ENCODE results near the gene EPS8L1. TPM values are rescaled to one million over a fixed set of nuclear protein-coding genes. Genes with fewer than 3 reads are reported as not detected.

EPS8L1 gene
- total RNA-seq, 1 experiment from 2014 or later, result 62.1 TPM

DNA sequence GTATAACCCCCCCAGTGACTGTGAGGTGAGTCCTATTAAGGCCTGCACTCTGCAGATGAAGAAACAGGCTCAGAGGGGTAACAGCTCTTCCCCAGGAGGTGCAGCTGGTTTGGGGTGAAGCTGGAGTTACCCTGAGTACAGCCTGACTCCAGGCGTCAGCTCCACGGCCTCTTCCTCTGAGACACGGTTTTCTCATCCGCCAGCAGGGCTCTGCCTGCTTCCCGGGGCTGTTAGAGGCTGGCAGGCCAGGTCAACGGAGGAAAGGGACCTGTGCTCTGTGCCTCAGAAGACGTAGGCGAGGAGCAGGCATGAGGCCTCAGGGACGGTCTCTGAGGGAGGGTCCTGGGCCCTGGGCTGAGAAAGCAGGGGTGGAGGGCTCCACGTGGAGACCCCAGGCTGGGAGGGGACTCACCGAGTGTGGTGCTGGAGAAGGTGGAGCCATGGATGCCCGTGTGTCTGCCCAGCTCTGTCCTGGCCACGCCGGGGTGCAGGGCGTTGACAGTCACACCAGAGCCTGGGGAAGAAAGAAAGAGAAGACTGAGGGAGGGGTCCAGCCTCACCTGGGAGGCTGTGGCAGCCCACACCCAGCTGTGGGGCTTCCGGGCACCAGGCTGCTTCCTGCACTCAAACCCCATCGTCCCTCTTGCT lies 28.6 kb upstream of the EPS8L1 start:
- BruUV-seq (replicated peaks), result no TSS peak
- CTCF ChIA-PET, result interaction anchor here (1.4 kb wide), 1 partner anchor 166 kb away, joined by 3 read pairs; no protein-coding TSS in a partner anchor

DNA sequence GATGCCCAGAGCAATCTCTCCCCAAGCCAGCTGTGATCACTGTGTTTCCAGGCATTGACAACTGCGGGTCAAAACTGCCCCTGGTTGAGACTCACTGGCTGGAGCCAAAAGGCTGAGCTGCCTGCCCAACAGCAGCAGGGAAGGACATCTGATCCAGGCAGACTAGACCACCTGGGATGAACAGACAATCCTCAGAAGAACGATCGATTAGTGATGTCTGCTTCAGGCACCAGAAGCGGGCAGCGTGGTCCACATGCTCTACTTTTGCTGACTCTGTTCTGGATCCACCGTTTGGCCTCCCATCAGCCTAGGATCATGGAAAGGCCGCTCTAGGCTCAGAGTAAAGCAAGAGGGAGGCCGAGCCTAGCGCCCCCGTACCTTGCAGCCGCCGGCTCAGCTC lies 27.7 kb upstream of the EPS8L1 start:
- H3K4me1 ChIP-seq (ENCODE audit: control insufficient read depth in 1 of 2, insufficient read depth in 2 of 2, low read length in 2 of 2), result no peaks in the 10 kb centered on the region
- no peak overlapping the region for H3K4me3 ChIP-seq (replicated peaks in 1 of 2; ENCODE audit: low read depth in 1 of 2, low read length in 2 of 2)
- no peak overlapping the region for H3K27ac ChIP-seq (ENCODE audit: low read depth, low read length)
- DNase-seq (ENCODE audit: low read depth, low spot score) (no peak), ATAC-seq (no peak)
- no peak overlapping the region for H3K9ac ChIP-seq (ENCODE audit: low read length)
- intact Hi-C loops (cut with micrococcal nuclease), result no loop called here
- H3K4me2 ChIP-seq (ENCODE audit: low read length), result no peak overlapping the region
- no peaks in the 10 kb centered on the region for H3K9me2 ChIP-seq (ENCODE audit: insufficient read depth)
- peaks cover 25 to 42% of the 10 kb centered on the region in 2 experiments; a peak in 3 of 4 replicates for H3K36me3 ChIP-seq (ENCODE audit: control insufficient read depth in 1 of 2, insufficient read depth in 2 of 2, low read length in 2 of 2)
- H2AFZ ChIP-seq (ENCODE audit: low read depth, low read length, poor library complexity, severe bottlenecking), result no peak overlapping the region
- H3K79me2 ChIP-seq (ENCODE audit: insufficient read depth, low read length), result peaks cover 44% of the 10 kb centered on the region
- H3K9me3 ChIP-seq (ENCODE audit: control insufficient read depth in 1 of 2, insufficient read depth in 1 of 2, low read depth in 1 of 2, low read length in 2 of 2), result no peaks in the 10 kb centered on the region
- no peaks in the 10 kb centered on the region for H3K27me3 ChIP-seq (ENCODE audit: insufficient read depth, low read length)
- ChIA-PET POLR2A (no interaction called here), RAD21 (ENCODE audit: low non-redundant PET in 1 of 2, low total read pairs in 2 of 2, uncharacterized antibody in 2 of 2, unreplicated experiment in 2 of 2) (no interaction called here), CTCF (no interaction called here)
- BruUV-seq (replicated peaks), result no TSS peak
- H4K20me1 ChIP-seq (ENCODE audit: insufficient read depth), result no peaks in the 10 kb centered on the region
- TF ChIP-seq FOSL1 (IDR thresholded peaks at IDR 0.05; ENCODE audit: low read depth) (no peak), EGR1 (IDR thresholded peaks at IDR 0.05; ENCODE audit: low read depth) (no peak), CBX3 (IDR thresholded peaks at IDR 0.05; ENCODE audit: low read depth) (no peak), ZNF274 (IDR thresholded peaks at IDR 0.05; ENCODE audit: low read depth, low read length) (no peak), JUND (IDR thresholded peaks at IDR 0.05) (no peak), SRF (IDR thresholded peaks at IDR 0.05; ENCODE audit: low read depth) (no peak), POLR2AphosphoS5 (IDR thresholded peaks at IDR 0.05; ENCODE audit: low read depth, low read length) (no peak)
- TF ChIP-seq, protein P1, sequence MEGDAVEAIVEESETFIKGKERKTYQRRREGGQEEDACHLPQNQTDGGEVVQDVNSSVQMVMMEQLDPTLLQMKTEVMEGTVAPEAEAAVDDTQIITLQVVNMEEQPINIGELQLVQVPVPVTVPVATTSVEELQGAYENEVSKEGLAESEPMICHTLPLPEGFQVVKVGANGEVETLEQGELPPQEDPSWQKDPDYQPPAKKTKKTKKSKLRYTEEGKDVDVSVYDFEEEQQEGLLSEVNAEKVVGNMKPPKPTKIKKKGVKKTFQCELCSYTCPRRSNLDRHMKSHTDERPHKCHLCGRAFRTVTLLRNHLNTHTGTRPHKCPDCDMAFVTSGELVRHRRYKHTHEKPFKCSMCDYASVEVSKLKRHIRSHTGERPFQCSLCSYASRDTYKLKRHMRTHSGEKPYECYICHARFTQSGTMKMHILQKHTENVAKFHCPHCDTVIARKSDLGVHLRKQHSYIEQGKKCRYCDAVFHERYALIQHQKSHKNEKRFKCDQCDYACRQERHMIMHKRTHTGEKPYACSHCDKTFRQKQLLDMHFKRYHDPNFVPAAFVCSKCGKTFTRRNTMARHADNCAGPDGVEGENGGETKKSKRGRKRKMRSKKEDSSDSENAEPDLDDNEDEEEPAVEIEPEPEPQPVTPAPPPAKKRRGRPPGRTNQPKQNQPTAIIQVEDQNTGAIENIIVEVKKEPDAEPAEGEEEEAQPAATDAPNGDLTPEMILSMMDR (IDR thresholded peaks at IDR 0.05 in 2 of 3, conservative IDR thresholded peaks at IDR 0.05 in 1 of 3; ENCODE audit: borderline replicate concordance in 1 of 3, insufficient read depth in 1 of 3, low read depth in 2 of 3, low read length in 2 of 3), result no peak

More for the DNA sequence above, 28.6 kb upstream of the EPS8L1 start:
- no peak overlapping the region for H3K9ac ChIP-seq (ENCODE audit: low read length)
- DNase-seq (ENCODE audit: low read depth, low spot score) (no peak), ATAC-seq (no peak)
- no peak overlapping the region for H3K4me3 ChIP-seq (replicated peaks in 1 of 2; ENCODE audit: low read depth in 1 of 2, low read length in 2 of 2)
- peaks cover 30 to 46% of the 10 kb centered on the region in 2 experiments; a peak in 3 of 4 replicates for H3K36me3 ChIP-seq (ENCODE audit: control insufficient read depth in 1 of 2, insufficient read depth in 2 of 2, low read length in 2 of 2)
- ChIA-PET POLR2A (no interaction called here), RAD21 (ENCODE audit: low non-redundant PET in 1 of 2, low total read pairs in 2 of 2, uncharacterized antibody in 2 of 2, unreplicated experiment in 2 of 2) (no interaction called here)
- no peaks in the 10 kb centered on the region for H3K9me2 ChIP-seq (ENCODE audit: insufficient read depth)
- H3K4me2 ChIP-seq (ENCODE audit: low read length), result no peak overlapping the region
- intact Hi-C loops (cut with micrococcal nuclease), result no loop called here
- no peaks in the 10 kb centered on the region for H3K27me3 ChIP-seq (ENCODE audit: insufficient read depth, low read length)
- no peak overlapping the region for H3K27ac ChIP-seq (ENCODE audit: low read depth, low read length)
- no peaks in the 10 kb centered on the region for H3K4me1 ChIP-seq (ENCODE audit: control insufficient read depth in 1 of 2, insufficient read depth in 2 of 2, low read length in 2 of 2)
- no peaks in the 10 kb centered on the region for H3K9me3 ChIP-seq (ENCODE audit: control insufficient read depth in 1 of 2, insufficient read depth in 1 of 2, low read depth in 1 of 2, low read length in 2 of 2)
- peaks cover 50% of the 10 kb centered on the region for H3K79me2 ChIP-seq (ENCODE audit: insufficient read depth, low read length)
- H2AFZ ChIP-seq (ENCODE audit: low read depth, low read length, poor library complexity, severe bottlenecking), result no peak overlapping the region
- no peaks in the 10 kb centered on the region for H4K20me1 ChIP-seq (ENCODE audit: insufficient read depth)
- TF ChIP-seq YY1 (IDR thresholded peaks at IDR 0.05; ENCODE audit: extremely low read depth, insufficient replicate concordance, low read depth, low read length) (no peak), POLR2A (IDR thresholded peaks at IDR 0.05; ENCODE audit: borderline replicate concordance, extremely low read depth, insufficient read depth, insufficient read length) (no peak), JUND (IDR thresholded peaks at IDR 0.05) (no peak), TCF7L2 (IDR thresholded peaks at IDR 0.05; ENCODE audit: borderline replicate concordance, extremely low read depth, insufficient read depth, insufficient read length) (no peak), SP1 (IDR thresholded peaks at IDR 0.05; ENCODE audit: low read depth) (no peak)
- TF ChIP-seq, protein P2, sequence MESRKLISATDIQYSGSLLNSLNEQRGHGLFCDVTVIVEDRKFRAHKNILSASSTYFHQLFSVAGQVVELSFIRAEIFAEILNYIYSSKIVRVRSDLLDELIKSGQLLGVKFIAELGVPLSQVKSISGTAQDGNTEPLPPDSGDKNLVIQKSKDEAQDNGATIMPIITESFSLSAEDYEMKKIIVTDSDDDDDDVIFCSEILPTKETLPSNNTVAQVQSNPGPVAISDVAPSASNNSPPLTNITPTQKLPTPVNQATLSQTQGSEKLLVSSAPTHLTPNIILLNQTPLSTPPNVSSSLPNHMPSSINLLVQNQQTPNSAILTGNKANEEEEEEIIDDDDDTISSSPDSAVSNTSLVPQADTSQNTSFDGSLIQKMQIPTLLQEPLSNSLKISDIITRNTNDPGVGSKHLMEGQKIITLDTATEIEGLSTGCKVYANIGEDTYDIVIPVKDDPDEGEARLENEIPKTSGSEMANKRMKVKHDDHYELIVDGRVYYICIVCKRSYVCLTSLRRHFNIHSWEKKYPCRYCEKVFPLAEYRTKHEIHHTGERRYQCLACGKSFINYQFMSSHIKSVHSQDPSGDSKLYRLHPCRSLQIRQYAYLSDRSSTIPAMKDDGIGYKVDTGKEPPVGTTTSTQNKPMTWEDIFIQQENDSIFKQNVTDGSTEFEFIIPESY (IDR thresholded peaks at IDR 0.05; ENCODE audit: extremely low read depth, insufficient replicate concordance, low read length), result no peak

All from HCT116 (cell line).